Stimulated activated CD8-positive, alpha-beta memory T cell treated with anti-CD3 and anti-CD28 coated beads, Interleukin-4, amount 100 ng/mL, for 48 hours (primary cell): Measurements from ENCODE around the gene KLK7.
"Not testable (repeated sequence)": the region's sequence is repeated elsewhere in the genome, so short reads cannot be mapped to it uniquely, and the experiment has no call there.

Experiments
- DNase-seq: peaks from one replicate; pipeline ENCODE4 v3.0.0-alpha.2; 2020

KLK7 gene

DNA sequence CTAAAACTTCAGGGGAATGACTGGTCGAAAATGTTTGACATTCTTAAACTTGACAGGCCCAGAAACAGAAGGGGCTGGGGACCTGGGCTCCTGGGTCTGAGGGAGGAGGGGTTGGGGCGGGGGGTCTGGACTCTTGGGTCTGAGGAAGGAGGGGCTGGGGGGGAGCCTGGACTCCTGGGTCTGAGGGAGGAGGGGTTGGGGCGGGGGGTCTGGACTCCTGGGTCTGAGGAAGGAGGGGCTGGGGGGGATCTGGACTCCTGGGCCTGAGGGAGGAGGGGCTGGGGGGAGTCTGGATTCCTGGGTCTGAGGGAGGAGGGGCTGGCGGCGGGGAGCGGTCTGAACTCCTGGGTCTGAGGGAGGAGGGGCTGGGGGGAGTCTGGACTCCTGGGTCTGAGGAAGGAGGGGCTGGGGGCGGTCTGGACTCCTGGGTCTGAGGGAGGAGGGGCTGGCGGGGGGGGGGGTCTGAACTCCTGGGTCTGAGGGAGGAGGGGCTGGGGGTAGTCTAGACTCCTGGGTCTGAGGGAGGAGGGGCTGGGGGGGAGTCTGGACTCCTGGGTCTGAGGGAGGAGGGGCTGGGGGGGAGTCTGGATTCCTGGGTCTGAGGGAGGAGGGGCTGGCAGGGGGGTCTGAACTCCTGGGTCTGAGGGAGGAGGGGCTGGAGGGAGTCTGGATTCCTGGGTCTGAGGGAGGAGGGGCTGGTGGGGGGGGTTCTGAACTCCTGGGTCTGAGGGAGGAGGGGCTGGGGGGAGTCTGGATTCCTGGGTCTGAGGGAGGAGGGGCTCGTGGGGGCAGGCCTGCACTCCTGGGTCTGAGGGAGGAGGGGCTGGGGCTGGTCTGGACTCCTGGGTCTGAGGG, 8.8 kb downstream of the KLK7 start:
- DNase-seq = no peak

DNA sequence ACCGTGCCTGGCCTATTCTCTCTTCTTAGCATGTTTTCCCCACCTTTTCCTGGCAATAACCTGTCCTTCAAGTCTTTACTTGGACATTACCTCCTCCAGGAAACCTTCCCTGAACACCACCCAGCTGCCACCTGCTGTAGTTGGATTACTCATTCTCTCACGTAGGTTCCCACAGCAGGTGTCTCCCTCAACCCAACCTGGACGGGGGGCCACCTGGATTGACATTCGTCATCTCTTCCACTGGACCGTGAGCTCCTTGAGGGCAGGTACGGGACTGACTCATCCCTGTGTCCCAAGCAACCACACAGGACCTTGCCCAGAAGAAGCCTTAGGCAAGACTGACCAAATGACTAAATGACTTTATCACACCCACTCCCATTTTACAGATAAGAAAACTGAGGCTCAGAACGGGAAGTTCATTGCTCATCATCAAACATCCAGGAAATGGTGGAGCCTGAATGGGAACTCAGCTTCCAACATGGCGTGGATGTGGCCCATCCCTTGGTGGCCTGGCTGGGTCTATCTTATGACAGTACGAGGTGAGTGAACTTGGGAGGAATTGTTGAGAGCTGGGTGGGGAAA, 10.8 kb downstream of the KLK7 start:
- DNase-seq = no peak

DNA sequence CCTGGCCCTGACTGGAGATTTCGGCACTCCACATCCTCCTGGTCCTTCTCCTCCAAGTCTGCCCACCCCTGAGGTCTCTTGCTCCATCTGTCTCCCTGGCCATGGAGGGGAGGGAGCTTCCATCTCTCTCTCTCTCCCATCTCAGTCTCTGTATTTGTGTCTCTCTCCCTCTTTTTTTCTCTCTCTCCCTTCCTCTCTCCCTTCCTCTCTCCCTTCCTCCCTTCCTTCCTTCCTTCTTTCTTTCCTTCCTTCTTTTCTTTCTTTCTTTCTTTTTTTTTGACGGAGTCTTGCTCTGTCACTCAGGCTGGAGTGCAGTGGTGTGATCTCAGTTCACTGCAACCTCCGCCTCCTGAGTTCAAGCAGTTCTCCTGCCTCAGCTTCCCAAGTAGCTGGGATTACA, 13.9 kb downstream of the KLK7 start:
- not testable (repeated sequence) for DNase-seq

DNA sequence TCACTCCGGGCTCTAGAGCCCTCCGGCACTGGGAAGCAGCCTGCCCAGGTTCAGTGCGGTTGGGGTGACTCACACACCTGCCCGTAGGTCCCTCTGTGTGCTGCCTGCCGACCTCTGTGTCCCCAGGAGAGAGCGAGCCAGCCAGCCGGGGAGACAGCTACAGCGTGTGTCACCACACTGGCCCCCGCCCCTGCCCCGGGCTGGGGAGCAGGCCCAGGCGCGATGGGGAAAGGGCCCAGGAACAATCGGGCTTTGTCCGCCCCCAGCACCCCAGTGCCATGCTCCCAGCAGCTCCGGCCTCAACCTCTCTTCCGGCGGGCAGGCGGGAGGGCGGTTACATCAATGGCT, 14.3 kb downstream of the KLK7 start, which contains the start of gene KLK6:
TSS of gene KLK6 (minus strand) at position 179 of the 348 bp plus-strand sequence. CDS start 1,487 bp downstream, outside the sequence.
- no peak for DNase-seq

DNA sequence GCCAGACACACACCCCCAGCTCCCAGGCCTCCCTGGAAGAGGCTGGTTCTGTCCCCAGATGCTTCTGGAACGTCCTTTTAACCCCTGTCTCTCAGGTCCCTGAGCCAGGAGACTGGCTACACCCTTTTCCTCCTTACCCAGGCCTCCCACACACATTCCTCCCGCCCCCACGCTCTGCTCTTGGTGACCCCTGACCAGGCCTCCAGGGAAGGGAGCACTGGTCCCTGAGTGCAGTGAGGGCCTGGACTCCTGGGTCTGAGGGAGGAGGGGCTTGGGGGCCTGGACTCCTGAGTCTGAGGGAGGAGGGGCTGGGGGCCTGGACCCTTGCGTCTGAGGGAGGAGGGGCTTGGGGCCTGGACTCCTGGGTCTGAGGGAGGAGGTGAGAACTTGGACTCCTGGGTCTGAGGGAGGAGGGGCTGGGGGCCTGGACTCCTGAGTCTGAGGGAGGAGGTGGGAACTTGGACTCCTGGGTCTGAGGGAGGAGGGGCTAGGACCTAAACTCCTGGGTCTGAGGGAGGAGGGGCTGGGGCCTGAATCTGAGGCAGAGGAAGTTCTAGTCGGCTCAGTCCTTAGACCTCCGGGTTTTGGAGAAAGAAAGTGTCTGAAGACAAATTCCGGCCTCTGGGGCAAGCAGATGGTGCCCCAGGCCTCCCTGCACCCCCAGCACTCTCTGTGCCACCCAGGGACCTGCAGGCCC, 14.9 kb downstream of the KLK7 start:
- DNase-seq = no peak

DNA sequence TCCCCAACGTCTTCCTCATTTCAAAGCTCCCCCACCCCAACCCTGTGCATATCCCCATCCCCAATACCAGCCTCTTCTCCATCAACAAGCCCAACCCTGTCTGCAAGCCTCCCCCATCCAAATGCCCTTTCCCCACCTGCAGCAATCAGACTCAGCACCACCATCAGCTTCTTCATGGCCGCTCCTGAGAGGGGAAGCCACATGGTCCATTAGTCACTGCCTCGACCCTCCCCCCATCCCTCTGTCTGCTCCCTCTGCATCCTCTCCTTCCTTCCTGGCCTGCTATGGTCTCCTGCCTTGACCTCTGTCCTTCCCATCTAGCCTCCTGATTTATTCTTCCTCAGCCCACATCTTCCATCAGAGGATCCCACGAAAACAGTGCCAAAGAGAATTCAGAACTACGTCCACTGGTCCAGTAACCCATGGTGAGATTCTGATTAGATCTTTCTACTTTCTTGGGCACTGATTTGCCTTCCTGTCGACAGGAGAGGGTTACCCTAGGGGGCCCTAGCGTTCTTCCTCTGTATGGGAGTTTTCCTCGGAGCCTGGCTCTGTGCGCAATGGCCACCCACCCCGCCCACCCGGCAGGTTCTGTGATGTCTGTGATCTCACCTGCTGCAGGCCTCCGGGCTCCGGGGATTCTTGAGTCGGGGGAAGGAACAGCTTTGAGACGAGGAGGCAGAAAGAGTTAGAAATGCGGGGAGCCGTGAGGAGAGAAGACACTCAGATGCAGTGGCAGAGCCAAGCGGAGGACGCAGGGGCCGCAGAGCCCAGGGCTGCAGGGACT, 15.6 kb downstream of the KLK7 start:
- DNase-seq = no peak

DNA sequence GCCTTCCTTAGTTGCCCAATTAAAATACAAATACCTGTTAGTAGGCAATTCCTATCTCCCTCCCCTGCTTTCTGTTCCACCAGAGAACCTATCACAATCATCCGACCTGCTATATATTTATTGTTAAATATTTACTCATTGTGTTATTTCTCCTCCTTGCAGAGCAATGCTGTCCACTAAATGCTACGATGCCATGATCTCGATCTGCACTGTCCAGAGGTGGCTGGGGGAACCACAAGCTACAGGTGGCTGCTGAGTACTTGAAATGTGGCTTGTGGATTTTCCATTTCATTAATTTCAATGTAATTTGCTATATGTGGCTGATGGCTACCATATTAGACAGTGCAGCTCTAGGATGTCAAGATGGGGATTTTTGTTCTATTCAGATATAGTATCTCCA, 19.5 kb downstream of the KLK7 start:
- DNase-seq = no peak

DNA sequence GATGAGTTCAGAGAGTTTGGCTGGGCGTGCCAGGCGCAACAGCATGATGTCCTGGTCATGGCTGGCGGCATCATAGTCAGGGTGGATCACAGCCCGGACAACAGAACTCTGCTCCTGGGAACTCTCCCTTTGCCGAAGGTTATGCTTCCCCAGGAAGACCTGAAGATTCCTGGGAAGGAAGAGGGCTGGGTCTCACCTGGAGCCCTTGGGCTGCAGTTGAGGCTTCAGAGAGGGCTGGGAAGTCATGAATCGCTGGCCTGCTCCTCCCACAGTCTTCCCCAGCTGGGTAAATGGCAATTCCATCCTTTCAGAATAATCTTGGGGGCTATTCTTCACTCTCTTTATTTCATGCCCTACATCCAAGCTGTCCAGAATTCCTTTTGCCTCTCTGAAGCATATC, 20.3 kb downstream of the KLK7 start:
- no peak for DNase-seq

DNA sequence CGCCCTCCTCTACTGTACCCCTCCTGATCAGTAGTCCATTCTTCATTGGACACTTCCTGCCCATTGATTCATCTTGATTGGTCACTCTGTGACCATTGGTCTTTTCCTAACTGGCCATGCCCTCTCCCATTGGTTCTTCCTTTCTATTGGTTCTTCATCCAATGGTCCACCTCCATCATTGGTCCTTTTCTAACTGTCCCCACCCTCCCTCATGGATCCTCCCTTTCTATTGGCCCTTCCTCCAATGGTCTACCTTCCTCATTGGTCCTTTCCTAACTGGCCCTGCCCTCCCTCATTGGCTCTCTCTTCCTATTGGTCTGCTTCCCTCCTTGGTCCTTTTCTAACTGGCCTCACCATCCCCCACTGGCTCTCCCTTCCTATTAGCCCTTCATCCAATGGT, 21.5 kb downstream of the KLK7 start:
- no peak for DNase-seq

DNA sequence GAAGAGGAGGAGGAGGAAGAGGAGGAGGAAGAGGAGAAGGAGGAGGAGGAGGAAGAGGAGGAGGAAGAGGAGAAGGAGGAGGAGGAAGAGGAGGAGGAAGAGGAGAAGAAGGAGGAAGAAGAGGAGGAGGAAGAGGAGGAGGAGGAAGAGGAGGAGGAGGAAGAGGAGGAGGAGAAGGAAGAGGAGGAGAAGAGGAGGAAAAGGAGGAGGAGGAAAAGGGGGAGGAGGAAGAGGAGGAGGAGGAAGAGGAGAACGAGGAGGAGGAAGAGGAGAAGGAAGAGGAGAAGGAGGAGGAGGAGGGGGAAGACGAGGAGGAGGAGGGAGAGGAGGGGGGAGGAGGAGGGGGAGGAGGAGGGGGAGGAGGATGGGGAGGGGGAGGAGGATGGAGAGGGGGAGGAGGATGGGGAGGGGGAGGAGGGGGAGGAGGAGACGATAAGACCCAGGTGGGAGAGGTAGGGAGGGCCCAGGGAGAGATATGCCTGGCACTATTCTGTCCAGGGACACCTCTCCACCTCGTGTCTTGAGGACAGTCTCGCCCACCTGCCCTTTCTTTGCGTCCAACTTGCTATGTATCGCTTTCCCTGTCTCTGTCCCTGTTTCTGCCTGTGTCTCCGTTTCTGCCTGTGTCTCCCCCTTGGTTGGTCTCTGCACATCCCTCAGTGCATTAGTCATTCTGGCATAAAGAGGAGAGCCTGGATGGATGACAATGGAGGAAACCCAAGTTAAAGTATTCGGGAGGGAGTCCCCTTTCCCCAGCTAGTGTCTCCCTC, 23.8 kb downstream of the KLK7 start:
- no peak for DNase-seq

DNA sequence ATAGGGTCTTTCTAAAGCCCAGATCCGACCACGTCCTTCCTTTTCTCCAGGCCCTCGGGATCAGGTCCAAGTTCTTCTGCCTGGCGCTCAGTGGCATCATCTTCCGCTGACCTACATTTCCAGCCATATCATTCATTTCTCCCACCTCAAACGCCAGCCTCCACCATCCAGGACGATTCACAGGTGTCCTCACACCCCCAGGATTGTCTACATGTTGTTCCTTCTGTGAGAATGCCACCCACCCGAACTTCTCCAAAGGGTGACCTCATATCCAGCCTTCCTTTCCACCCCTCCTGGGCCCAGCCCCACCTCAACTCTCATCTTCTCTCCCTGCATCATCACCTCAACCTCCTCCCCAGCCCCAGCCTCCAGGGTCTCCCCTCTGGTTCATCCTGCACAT, 26.1 kb downstream of the KLK7 start:
- DNase-seq = no peak

DNA sequence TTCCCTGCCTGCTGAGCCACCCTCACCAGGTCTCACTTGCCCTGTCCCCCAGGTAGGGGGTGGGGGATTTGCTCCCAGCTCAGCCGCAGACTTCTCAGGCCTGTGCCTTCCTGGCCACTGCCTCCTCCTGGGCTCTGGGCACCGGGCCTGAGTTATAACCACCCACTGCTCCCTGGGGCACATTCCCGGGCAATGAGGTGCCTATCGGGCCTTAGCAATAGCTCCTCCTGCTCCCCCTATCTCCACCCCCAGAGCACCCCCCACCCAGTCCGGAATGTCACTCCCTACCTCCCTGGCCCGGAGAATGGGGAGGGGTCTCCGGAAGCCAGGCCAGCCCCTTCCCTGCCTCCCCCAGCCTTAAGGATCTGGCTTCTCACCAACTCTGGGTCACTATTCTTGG, 30.8 kb downstream of the KLK7 start, which contains the start of gene KLK5:
TSS of gene KLK5 (minus strand) at position 129 of the 400 bp plus-strand sequence. CDS start 381 bp downstream, outside the sequence.
- DNase-seq = no peak

DNA sequence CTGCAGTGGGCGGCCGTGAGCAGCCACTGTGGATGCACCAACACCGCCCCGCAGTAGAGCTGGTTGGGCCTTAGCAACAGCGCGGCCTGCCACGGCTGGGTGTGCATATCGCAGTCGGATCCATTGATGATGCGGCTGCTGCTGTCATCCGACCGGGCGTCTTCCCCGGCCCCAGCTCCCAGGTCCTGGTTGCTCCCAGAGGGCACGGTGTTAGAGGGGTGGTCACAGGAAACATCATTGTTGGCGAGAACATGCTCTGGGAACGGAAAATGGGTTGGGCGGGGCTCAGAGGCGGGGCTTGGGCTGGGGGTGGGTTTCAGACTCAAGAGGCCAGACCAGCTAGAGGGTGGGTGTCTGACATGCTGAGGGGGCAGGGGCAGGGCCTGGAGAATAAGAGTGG, 33.9 kb downstream of the KLK7 start:
- DNase-seq = no peak

DNA sequence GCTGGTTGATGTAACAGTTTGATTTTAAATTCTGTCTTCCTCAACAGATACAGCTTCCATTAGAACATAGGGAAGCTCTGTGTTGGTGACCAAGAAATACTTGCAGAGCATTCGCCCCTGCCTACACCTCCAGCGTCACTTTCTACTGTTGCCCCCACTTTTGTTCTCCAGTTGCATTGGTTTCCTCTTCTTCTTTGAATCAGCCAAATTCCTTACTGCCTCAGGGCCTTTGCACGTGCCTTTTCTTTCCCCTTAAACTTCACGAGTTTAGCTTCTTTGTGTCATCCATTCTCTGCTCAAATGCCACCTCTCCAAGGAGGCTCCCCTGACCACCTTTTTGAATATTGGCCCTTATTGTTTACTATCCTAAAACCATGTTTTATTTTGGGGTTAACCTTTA, 36.6 kb downstream of the KLK7 start:
- no peak for DNase-seq

DNA sequence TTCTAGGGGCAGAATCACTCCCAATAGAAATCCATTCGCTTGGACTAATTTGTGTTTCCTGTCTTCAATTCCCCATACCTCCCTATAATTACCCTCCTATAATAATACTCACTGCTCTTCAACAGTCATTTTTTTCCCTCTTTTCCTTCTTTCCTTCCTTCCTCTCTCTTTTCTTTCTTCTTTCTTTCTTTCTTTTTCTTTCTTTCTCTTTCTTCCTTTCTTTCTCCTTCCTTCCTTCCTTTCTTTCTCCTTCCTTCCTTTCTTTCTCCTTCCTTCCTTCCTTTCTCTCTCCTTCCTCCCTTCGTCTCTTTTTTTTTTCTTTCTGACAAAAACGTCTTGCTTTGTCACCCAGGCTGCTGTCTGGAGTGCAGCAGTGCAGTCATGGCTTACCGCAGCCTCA, 38.9 kb downstream of the KLK7 start:
- no peak for DNase-seq

DNA sequence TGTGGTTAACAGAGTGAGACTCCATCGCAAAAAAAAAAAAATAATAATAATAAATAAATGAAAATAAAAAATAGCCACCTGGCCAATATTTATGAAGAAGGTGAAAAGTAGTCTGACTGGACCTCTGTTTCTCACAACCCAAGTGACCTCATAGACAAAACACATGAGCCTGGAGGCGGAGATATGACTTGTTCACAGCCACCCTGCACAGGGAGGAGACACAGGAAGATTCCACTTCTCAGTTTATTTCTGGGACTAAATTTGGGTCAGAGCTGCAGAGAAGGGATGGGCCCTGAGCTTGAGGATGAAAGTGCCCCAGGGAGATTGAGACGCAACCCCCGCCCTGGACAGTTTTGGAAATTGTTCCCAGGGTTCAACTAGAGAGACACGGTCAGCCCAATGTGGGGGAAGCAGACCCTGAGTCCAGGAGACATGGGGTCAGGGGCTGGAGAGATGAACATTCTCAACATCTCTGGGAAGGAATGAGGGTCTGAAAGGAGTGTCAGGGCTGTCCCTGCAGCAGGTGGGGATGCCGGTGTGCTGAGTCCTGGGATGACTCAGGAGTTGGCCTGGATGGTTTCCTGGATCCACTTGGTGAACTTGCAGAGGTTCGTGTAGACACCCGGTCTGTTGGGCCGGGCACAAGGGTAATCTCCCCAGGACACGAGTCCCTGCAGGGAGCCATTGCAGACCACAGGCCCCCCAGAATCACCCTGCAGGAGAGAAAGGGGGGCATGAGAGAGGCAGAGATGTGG, 40.5 kb downstream of the KLK7 start:
- DNase-seq = no peak

DNA sequence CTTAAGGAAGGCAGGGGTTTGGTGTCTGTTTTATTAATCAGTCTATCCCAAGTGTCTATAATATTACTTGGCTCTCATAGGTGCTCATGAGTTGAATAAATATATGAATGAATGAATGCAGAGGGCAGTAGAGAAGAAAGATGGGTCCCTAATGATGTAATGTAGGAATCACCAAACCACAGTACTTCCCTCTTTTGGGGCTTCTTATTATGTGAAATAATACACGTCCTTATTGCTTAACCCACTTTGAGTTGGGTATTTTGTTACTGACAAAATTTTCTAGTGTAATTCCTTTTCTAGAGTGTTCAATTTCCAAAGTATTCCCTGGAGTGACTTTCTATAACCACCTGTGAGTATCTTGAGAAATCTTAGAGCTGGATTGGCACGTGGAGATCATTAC, 44.1 kb downstream of the KLK7 start:
- DNase-seq = no peak

DNA sequence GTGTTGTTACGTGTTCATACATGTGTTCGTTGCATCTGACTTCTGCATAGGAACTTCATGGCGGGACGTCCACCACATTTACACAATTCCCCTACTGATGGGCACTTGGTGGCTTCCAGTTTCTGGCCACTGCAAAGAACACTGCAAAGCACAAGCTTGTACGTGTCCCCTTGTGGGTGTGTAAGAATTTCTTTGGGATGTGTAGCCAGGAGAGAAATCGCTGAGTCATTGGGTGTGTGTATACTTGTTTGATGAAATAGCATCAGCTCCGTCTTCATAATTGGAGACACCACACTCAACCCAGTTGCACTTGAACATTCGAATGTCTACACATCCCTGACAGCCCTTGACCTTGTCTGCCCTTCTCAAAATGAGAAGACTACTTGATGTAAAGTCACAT, 50.1 kb downstream of the KLK7 start:
- DNase-seq = no peak

DNA sequence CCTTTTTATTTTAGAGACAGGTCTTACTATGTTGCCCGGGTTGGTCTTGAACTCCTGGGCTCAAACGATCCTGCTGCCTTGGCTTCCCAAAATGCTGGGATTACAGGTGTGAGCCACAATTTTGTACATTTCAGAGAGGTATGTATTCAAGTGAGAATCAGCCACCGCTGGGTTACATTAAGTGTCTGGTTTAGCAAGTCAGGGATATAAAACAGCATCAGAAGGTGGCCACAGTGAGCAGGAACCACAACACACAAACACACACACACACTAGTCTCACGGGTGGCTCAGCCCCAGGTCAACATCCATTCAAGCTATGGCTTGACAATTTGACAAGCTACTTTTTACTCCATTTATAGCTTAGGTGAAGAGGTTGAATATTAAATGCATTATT, 51.0 kb downstream of the KLK7 start:
- no peak for DNase-seq

DNA sequence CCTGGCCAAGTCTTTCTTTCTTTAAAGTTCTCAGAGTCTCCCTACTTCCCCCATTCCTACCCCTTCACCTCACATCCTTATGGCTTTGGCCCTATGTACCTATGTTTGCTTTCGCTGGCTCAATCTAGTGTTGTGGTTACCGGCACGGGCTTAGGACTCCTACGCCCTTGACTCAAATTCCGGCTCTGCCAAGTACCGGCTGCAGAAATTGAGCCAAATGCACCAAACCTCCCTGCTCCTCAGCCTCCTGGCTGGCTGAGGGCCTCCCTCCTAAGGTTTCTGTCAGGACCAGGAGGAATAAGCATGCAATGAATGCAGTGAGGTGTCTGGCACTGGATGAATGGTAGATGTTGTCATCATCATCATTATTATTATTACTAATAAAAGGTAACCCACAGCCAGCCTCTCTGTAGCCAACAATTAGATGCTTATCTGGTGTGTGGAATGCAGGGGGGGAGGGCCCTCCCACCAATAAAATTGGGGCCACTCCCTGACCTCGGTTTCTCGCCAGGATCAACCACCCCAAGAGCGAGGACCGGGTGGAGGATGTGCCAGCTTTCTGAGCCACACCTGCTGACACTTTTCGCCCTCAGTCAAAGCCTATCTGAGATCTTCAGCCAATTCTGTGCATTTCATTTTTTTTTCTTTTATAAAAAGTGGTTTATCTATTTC, 51.6 kb downstream of the KLK7 start:
- DNase-seq = no peak

DNA sequence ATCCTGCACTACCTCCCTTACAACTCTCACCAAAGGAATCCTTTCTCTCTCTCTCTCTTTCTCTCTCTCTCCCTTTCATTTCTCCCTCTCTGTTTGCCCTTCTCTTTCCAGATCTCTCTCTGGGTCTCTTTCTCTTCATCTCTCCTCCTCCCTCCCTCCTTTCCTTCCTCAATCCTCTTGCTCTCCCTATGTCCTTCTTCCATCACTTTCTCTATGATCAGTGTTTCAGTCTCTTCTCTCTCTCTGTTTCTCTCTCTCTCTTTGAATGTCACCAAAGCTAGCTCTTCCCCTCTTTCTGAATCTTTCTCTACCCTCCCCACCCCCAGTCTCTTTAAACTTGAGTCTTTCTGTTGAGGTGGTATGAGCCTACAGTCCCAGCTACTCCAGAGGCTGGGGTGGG, 52.7 kb downstream of the KLK7 start:
- no peak for DNase-seq
